Mesothelial cell of epicardium (in vitro differentiated cells): ENCODE measurements around the gene FDPS. TPM values are rescaled to one million over a fixed set of nuclear protein-coding genes. Genes with fewer than 3 reads are reported as not detected.

Experiments
- DNase-seq, 2 experiments: peaks; one replicate each; pipeline ENCODE4 v3.0.0; 2021; ENCODE audit warnings: low spot score in 2 of 2; ENCODE audit not compliant: unreplicated experiment in 2 of 2
- H3K27ac Mint-ChIP-seq: 2 replicates; pipeline ENCODE4 v1.8.0; 2021; ENCODE audit warnings: mixed read lengths
- H3K27me3 Mint-ChIP-seq: 2 replicates; pipeline ENCODE4 v1.8.0; 2021; ENCODE audit warnings: low read depth, mixed read lengths
- H3K36me3 Mint-ChIP-seq: 2 replicates; pipeline ENCODE4 v1.8.0; 2021; ENCODE audit warnings: mixed read lengths
- H3K4me1 Mint-ChIP-seq: 2 replicates; pipeline ENCODE4 v1.8.0; 2021; ENCODE audit warnings: mixed read lengths
- H3K4me3 Mint-ChIP-seq: 2 replicates; pipeline ENCODE4 v1.8.0; 2021; ENCODE audit warnings: mild to moderate bottlenecking, moderate library complexity, mixed read lengths
- H3K9me3 Mint-ChIP-seq: 2 replicates; pipeline ENCODE4 v1.8.0; 2021; ENCODE audit warnings: mixed read lengths
- CTCF ChIP-seq: fragments of 200-600 bp; sonication (generic); IDR thresholded peaks from one replicate; pipeline ENCODE4 v1.5.0; 2021; ENCODE audit warnings: antibody characterized with exemption; ENCODE audit not compliant: unreplicated experiment
- total RNA-seq: library from RNA; stranded (reverse); gene quantifications from 3 replicates; pipeline ENCODE4 v1.2.1, GENCODE V29; 2021

The FDPS gene
- total RNA-seq, 1 donor from 2014 or later, result 153 TPM

DNA sequence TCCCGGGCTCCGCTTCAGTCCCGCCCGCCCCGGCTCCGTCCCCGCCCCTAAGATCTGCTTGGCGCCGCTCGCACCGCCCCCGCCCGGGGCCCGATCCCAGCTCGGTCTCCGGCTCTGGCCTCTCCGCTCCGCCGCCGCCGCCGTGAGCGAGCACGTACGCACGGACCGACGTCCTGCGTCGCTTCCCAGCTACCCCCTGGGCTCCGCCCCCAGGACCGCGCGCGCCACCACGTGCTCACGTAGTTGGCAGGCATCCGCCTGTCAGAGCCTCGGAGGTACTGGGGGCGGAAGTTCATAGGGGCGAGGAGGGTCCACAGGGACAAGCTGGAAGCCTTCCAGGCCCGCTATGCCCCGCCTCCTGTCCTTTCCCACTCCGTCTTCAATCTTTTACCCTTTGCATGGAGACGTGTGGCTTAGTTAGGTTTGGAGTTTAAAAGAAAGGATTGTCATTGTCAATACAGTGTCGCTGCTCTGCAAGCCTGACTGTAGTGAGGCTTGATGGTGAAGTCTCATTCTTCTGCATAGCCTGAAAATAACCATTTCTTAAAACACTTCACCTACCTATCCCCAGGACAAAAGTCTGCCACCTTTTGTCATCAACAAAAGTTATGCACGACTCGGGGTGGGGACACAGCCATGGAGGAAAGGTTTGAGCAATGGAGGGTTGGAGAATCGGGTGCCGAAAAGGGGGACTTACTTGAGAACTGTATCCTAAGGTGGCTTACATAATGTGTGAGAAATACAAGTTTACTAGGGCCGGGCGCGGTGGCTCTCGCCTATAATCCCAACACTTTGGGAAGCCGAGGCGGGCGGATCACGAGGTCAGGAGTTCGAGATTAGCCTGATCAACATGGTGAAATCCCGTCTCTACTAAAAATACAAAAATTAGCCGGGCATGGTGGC lies 35.1 kb upstream of the FDPS start, which contains the start of gene CLK2:
TSS of gene CLK2 (minus strand) at position 162 of the 903 bp plus-strand sequence. CDS start 2,527 bp downstream, outside the sequence.
- Mint-ChIP-seq H3K36me3 (peaks cover 11% of the 10 kb centered on the region), H3K27me3 (no peaks in the 10 kb centered on the region), H3K4me1 (peaks cover 32% of the 10 kb centered on the region), H3K9me3 (no peaks in the 10 kb centered on the region), H3K4me3 (peak within 1 kb of the TSS; percentile 96), H3K27ac (peak within 1 kb of the TSS; percentile 97)
- DNase-seq, result peak; percentile 88 to 92
- TF ChIP-seq CTCF, result no peak

- TF ChIP-seq CTCF, result peak; percentile 69
- peak within 1 kb of the TSS; percentile 65 for H3K27ac Mint-ChIP-seq
- no peaks in the 10 kb centered on the region for H3K9me3 Mint-ChIP-seq
- peak within 1 kb of the TSS; percentile 76 for H3K4me3 Mint-ChIP-seq
- H3K36me3 Mint-ChIP-seq, result peaks cover 4% of the 10 kb centered on the region
- DNase-seq, result peak; percentile 97 to 99
- no peaks in the 10 kb centered on the region for H3K27me3 Mint-ChIP-seq
- H3K4me1 Mint-ChIP-seq, result peaks cover 23% of the 10 kb centered on the region
Measured at GRCh38 chr1:155277070-155277901, 31.4 kb upstream of the FDPS start, which contains the start of gene HCN3. TSS of gene HCN3 (plus strand) at chr1:155277463. CDS start at chr1:155277591, 128 bp downstream.

DNA sequence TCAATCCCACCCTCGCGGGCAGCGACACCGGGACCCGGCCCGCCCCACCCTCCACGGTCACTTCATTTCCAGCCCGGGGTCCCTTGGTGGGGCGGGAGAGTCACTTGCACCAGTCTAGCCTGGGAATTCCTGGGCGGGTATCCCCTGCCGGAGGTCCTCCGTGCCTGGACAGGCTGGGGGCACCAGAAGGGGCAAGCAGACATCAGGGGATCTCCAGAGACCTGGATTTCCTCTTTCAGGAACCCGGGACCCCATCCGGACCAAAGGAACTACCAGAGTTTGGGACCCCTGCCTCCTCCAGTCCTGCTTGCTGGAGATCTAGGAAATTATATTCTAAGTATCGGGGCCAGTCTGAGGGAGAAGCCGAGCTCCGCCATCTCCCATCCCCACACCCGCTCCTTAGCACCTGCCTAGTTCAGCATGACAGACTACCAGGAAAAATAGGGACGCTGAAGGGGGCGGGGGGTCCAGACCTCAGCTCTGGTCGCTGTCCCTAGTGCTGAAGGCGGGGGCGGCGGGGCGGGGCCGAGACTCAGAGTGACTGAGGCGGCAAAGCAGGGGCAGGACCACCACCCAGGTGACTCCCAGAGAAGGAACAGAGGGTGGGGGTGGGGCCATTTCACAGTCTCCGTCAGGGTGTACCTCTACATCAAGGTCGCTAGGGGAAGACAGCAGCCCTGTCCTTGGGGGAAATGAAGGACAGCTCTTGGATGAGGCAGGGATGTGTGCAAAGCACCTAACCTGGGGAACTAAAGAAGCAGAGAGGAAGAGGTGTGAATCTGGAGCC lies 30.6 kb upstream of the FDPS start:
- no peaks in the 10 kb centered on the region for H3K27me3 Mint-ChIP-seq
- no peaks in the 10 kb centered on the region for H3K9me3 Mint-ChIP-seq
- H3K4me1 Mint-ChIP-seq, result peaks cover 16% of the 10 kb centered on the region
- H3K27ac Mint-ChIP-seq, result peak overlapping the region; percentile 65
- peak; percentile 34 for TF ChIP-seq CTCF
- H3K4me3 Mint-ChIP-seq, result peak overlapping the region; percentile 76
- DNase-seq, result peak; percentile 76 to 83
- peaks cover 7% of the 10 kb centered on the region for H3K36me3 Mint-ChIP-seq

- Mint-ChIP-seq H3K27me3 (no peaks in the 10 kb centered on the region), H3K9me3 (no peaks in the 10 kb centered on the region), H3K27ac (peak overlapping the region; percentile 65), H3K4me3 (peak overlapping the region; percentile 76), H3K36me3 (peaks cover 7% of the 10 kb centered on the region), H3K4me1 (peaks cover 15% of the 10 kb centered on the region)
- no peak for TF ChIP-seq CTCF
- no peak for DNase-seq
Measured at GRCh38 chr1:155278689-155279160, 29.9 kb upstream of the FDPS start.

DNA sequence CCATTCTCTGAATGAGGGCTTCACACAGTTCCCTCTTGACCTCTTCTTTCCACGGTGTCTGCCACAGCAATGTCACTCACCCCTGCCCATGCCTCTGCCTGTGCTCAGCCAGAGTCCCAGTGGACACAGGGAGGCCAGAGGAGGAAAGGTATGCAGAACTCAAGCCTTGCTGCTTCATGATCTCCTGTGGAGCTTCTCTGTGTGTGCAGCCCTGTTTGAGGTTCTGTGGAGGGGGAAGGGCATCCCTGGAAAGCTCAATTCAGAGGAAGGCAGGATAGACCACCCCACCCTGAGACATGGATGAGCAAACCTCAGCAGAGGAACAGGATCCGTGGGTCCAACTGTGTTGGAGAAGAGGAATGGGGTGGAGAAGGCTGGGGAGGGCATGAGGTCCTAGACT lies 29.4 kb upstream of the FDPS start:
- no peaks in the 10 kb centered on the region for H3K27me3 Mint-ChIP-seq
- H3K4me1 Mint-ChIP-seq, result peaks cover 12% of the 10 kb centered on the region
- no peak overlapping the region for H3K4me3 Mint-ChIP-seq
- TF ChIP-seq CTCF, result no peak
- no peaks in the 10 kb centered on the region for H3K9me3 Mint-ChIP-seq
- no peak for DNase-seq
- H3K36me3 Mint-ChIP-seq, result peaks cover 7% of the 10 kb centered on the region
- H3K27ac Mint-ChIP-seq, result no peak overlapping the region
